ENCODE measurements around the gene TK1. TPM values are rescaled to one million over a fixed set of nuclear protein-coding genes. Genes with fewer than 3 reads are reported as not detected.

Gene TK1
- total RNA-seq, 1 experiment from 2014 or later: 72.5 TPM

DNA sequence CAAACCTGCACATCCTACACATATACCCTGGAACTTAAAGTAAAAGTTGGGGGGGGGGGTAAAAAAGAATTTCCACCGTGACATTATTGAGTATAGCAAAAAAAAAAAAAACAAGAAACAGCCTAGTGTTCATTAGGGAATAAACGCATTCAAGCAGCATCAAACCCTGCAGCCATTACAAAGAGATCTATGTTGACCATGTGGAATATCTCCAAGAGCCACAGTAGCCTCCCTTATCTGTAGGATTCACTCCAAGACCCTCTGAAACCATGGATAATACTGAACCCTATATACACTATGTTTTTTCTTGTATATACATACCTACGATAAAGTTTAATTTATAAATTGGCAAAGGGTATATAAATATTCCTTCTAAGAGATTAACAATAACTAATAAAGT, 21.6 kb upstream of the TK1 start:
- H3K4me1 Mint-ChIP-seq: no peaks in the 10 kb centered on the region
- ChIA-PET POLR2A (no interaction called here), CTCF (interaction anchor here (3.4 kb wide), 1 partner anchor 34 kb away, joined by 10 read pairs; no protein-coding TSS in a partner anchor)
- peaks cover under 1% of the 10 kb centered on the region; the same call in 1 of the 2 replicates for H3K27me3 Mint-ChIP-seq (ENCODE audit: low read depth)
- DNase-seq (ENCODE audit: low spot score) (no peak), ATAC-seq (no peak)
- peaks cover 14% of the 10 kb centered on the region for H3K36me3 Mint-ChIP-seq
- H3K4me3 Mint-ChIP-seq: no peak overlapping the region
- H3K27ac Mint-ChIP-seq: no peak overlapping the region
- TF ChIP-seq, protein P1, sequence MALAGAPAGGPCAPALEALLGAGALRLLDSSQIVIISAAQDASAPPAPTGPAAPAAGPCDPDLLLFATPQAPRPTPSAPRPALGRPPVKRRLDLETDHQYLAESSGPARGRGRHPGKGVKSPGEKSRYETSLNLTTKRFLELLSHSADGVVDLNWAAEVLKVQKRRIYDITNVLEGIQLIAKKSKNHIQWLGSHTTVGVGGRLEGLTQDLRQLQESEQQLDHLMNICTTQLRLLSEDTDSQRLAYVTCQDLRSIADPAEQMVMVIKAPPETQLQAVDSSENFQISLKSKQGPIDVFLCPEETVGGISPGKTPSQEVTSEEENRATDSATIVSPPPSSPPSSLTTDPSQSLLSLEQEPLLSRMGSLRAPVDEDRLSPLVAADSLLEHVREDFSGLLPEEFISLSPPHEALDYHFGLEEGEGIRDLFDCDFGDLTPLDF (CRISPR knock-in tag; IDR thresholded peaks at IDR 0.05): no peak
- TF ChIP-seq, protein P2, sequence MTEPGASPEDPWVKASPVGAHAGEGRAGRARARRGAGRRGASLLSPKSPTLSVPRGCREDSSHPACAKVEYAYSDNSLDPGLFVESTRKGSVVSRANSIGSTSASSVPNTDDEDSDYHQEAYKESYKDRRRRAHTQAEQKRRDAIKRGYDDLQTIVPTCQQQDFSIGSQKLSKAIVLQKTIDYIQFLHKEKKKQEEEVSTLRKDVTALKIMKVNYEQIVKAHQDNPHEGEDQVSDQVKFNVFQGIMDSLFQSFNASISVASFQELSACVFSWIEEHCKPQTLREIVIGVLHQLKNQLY (CRISPR knock-in tag; IDR thresholded peaks at IDR 0.05): no peak
- no peak for TF ChIP-seq IRF1 (CRISPR knock-in tag; IDR thresholded peaks at IDR 0.05)
- TF ChIP-seq EMX1 (CRISPR knock-in tag; IDR thresholded peaks at IDR 0.05): no peak
- TF ChIP-seq, protein P3, sequence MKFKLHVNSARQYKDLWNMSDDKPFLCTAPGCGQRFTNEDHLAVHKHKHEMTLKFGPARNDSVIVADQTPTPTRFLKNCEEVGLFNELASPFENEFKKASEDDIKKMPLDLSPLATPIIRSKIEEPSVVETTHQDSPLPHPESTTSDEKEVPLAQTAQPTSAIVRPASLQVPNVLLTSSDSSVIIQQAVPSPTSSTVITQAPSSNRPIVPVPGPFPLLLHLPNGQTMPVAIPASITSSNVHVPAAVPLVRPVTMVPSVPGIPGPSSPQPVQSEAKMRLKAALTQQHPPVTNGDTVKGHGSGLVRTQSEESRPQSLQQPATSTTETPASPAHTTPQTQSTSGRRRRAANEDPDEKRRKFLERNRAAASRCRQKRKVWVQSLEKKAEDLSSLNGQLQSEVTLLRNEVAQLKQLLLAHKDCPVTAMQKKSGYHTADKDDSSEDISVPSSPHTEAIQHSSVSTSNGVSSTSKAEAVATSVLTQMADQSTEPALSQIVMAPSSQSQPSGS (CRISPR knock-in tag; IDR thresholded peaks at IDR 0.05; ENCODE audit: borderline replicate concordance, low read depth): no peak
- TF ChIP-seq GTF2I (CRISPR knock-in tag; conservative IDR thresholded peaks at IDR 0.05): no peak
- H3K9me3 Mint-ChIP-seq: no peaks in the 10 kb centered on the region

DNA sequence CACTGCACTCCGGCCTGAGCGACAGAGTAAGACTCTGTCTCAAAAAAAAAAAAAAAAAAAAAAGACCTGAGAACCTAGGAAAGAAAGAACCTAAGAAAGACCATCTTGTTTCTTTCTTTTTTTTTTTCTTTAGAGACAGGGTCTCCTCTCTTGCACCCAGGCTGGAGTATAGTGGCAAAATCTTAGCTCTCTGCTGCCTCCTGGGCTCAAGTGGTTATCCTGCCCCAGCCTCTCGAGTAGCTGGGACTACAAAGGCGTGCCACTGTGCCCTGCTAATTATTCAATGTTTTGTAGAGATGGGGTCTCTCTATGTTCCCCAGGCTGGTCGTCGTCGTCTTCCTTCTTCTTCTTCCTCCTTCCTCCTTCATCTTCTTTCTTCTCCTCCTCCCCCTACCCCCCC, 19.4 kb upstream of the TK1 start:
- Mint-ChIP-seq H3K36me3 (peaks cover 22% of the 10 kb centered on the region), H3K4me3 (no peak overlapping the region), H3K27me3 (ENCODE audit: low read depth) (no peaks in the 10 kb centered on the region), H3K4me1 (no peaks in the 10 kb centered on the region), H3K9me3 (no peaks in the 10 kb centered on the region), H3K27ac (no peak overlapping the region)
- ATAC-seq: peak; percentile 88
- no peak for DNase-seq (ENCODE audit: low spot score)
- ChIA-PET CTCF (interaction anchor here (0.7 to 3.4 kb wide), 21 partner anchors 12 to 691 kb away, joined by 3 to 20 read pairs (median 4); partner anchors contain the start of genes AFMID and TK1), POLR2A (interaction anchor here (0.6 to 1.1 kb wide), 2 partner anchors 20 to 699 kb away, joined by 3 to 13 read pairs; partner anchors contain the start of gene TK1)
- TF ChIP-seq, protein P4, sequence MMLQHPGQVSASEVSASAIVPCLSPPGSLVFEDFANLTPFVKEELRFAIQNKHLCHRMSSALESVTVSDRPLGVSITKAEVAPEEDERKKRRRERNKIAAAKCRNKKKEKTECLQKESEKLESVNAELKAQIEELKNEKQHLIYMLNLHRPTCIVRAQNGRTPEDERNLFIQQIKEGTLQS (CRISPR knock-in tag; conservative IDR thresholded peaks at IDR 0.05): no peak
- TF ChIP-seq ATF1 (CRISPR knock-in tag; IDR thresholded peaks at IDR 0.05) (no peak), ZNF219 (CRISPR knock-in tag; IDR thresholded peaks at IDR 0.05; ENCODE audit: borderline replicate concordance) (no peak), ZNF263 (CRISPR knock-in tag; IDR thresholded peaks at IDR 0.05; ENCODE audit: low read depth) (no peak), CREM (CRISPR knock-in tag; IDR thresholded peaks at IDR 0.05) (no peak), ZNF423 (CRISPR knock-in tag; IDR thresholded peaks at IDR 0.05) (no peak), TEAD1 (CRISPR knock-in tag; IDR thresholded peaks at IDR 0.05) (no peak), ZNF416 (CRISPR knock-in tag; IDR thresholded peaks at IDR 0.05) (no peak), ZBTB43 (CRISPR knock-in tag; IDR thresholded peaks at IDR 0.05) (no peak), NR2C2 (CRISPR knock-in tag; IDR thresholded peaks at IDR 0.05) (no peak), RELA (CRISPR knock-in tag; IDR thresholded peaks at IDR 0.05; ENCODE audit: borderline replicate concordance) (no peak), MXD4 (CRISPR knock-in tag; IDR thresholded peaks at IDR 0.05; ENCODE audit: borderline replicate concordance) (no peak), SMAD3 (CRISPR knock-in tag; IDR thresholded peaks at IDR 0.05; ENCODE audit: borderline replicate concordance) (no peak), PRDM15 (CRISPR knock-in tag; IDR thresholded peaks at IDR 0.05) (no peak), SP1 (CRISPR knock-in tag; conservative IDR thresholded peaks at IDR 0.05) (no peak)
- TF ChIP-seq, protein P1 (CRISPR knock-in tag; IDR thresholded peaks at IDR 0.05): no peak

Measured in WTC11 (cell line).